OCI-LY1 (cell line): ENCODE measurements around the gene HOMEZ.

Source experiments
- EZH2 ChIP-seq: fragments of 200-600 bp; sonication (generic), shearing (Covaris generic); IDR thresholded peaks from 2 replicates; pipeline ENCODE4 v1.8.0; 2017; ENCODE audit warnings: borderline replicate concordance, mixed run types, mild to moderate bottlenecking, antibody characterized with exemption, low read length, moderate library complexity, mixed read lengths
- TF ChIP-seq, protein P1 (sequence below): fragments of 200-600 bp; sonication (generic), shearing (Covaris generic); IDR thresholded peaks from 2 replicates; pipeline ENCODE4 v1.5.1; 2017; ENCODE audit warnings: mild to moderate bottlenecking, antibody characterized with exemption, low read length, moderate library complexity, mixed read lengths

DNA sequence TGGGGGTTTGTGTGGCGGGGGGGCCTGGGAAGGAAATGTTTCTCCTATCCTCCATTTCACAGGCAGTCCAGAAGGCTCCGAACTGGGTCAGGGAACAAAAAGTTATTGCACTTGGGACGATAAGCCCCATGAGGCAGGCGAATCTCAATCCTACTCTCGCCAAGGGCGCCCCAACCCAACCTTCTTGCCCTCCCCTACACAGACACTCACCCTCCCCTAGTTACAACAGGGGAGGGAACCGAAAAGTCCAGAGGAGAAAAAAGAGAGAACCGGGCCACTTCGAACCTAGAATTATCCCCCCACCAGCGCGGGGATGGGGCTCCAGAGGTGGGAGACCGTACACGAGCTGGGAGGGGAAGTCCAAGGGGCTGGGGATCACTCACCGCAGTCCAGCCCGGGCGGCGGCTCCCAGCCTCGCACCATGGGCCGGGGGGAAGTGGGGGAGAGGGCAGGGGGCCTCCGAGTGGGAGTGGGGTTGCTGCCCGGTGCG is 357 bp downstream of the HOMEZ start:
- TF ChIP-seq, protein P1, sequence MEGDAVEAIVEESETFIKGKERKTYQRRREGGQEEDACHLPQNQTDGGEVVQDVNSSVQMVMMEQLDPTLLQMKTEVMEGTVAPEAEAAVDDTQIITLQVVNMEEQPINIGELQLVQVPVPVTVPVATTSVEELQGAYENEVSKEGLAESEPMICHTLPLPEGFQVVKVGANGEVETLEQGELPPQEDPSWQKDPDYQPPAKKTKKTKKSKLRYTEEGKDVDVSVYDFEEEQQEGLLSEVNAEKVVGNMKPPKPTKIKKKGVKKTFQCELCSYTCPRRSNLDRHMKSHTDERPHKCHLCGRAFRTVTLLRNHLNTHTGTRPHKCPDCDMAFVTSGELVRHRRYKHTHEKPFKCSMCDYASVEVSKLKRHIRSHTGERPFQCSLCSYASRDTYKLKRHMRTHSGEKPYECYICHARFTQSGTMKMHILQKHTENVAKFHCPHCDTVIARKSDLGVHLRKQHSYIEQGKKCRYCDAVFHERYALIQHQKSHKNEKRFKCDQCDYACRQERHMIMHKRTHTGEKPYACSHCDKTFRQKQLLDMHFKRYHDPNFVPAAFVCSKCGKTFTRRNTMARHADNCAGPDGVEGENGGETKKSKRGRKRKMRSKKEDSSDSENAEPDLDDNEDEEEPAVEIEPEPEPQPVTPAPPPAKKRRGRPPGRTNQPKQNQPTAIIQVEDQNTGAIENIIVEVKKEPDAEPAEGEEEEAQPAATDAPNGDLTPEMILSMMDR, result no peak
- TF ChIP-seq EZH2, result no peak
